Measurements from ENCODE around the gene HSPB6.

- no peak for TF ChIP-seq CTCF (IDR thresholded peaks at IDR 0.05; ENCODE audit: low read depth, low read length, poor library complexity, severe bottlenecking)
- no peak for TF ChIP-seq EZH2phosphoT487 (IDR thresholded peaks at IDR 0.05; ENCODE audit: borderline replicate concordance, low read length)
Measured at GRCh38 chr19:35731353-35731752, 25.5 kb downstream of the HSPB6 start.

Measured in DOHH2 (cell line).